Measurements from ENCODE around the gene PCDHGA3.
"Not testable (repeated sequence)": the region's sequence is repeated elsewhere in the genome, so short reads cannot be mapped to it uniquely, and the experiment has no call there.

PCDHGA3 gene

GRCh38 chr5:141375444-141376155, 32.0 kb downstream of the PCDHGA3 start:
- H3K9ac ChIP-seq (ENCODE audit: low read length in 5 of 5); H3K36me3 ChIP-seq (ENCODE audit: control insufficient read depth in 5 of 5, insufficient read depth in 5 of 5, low read length in 5 of 5); H3K4me1 ChIP-seq (ENCODE audit: control insufficient read depth in 5 of 5, insufficient read depth in 5 of 5, low read length in 5 of 5); H3K27ac ChIP-seq (ENCODE audit: low read depth, low read length): not testable (repeated sequence)
- Histone ChIP-seq H3K27me3 (ENCODE audit: control insufficient read depth in 5 of 5, insufficient read depth in 4 of 5, low read length in 5 of 5) (peaks cover 0 to 11% (median 9%) of the 10 kb centered on the region in 5 donors), H3K4me3 (ENCODE audit: low read depth in 1 of 5, low read length in 5 of 5) (peak overlapping the region; percentile 29 to 59 (median 49)), H3K9me3 (ENCODE audit: control insufficient read depth in 5 of 5, low read length in 5 of 5) (peaks cover 52 to 73% (median 70%) of the 10 kb centered on the region in 5 donors)

- Histone ChIP-seq H3K36me3 (ENCODE audit: control insufficient read depth in 5 of 5, insufficient read depth in 5 of 5, low read length in 5 of 5) (no peaks in the 10 kb centered on the region), H3K4me3 (ENCODE audit: low read depth in 1 of 5, low read length in 5 of 5) (peak within 1 kb of the TSS; percentile 51 to 78 (median 64)), H3K9ac (ENCODE audit: low read length in 5 of 5) (no peak within 1 kb of the TSS), H3K9me3 (ENCODE audit: control insufficient read depth in 5 of 5, low read length in 5 of 5) (peaks cover 33 to 71% (median 64%) of the 10 kb centered on the region in 5 donors), H3K27me3 (ENCODE audit: control insufficient read depth in 5 of 5, insufficient read depth in 4 of 5, low read length in 5 of 5) (peaks cover 0 to 11% (median 0%) of the 10 kb centered on the region in 5 donors), H3K27ac (ENCODE audit: low read depth, low read length) (no peak within 1 kb of the TSS), H3K4me1 (ENCODE audit: control insufficient read depth in 5 of 5, insufficient read depth in 5 of 5, low read length in 5 of 5) (peaks cover 0 to 4% (median 0%) of the 10 kb centered on the region in 5 donors)
These were observed 39.1 kb downstream of the PCDHGA3 start, which contains the start of gene PCDHGA7 for GRCh38 chr5:141382469-141383294. Gene PCDHGA7, plus strand, starts transcription at chr5:141382742. Its CDS starts 158 bp downstream, at chr5:141382900.

DNA sequence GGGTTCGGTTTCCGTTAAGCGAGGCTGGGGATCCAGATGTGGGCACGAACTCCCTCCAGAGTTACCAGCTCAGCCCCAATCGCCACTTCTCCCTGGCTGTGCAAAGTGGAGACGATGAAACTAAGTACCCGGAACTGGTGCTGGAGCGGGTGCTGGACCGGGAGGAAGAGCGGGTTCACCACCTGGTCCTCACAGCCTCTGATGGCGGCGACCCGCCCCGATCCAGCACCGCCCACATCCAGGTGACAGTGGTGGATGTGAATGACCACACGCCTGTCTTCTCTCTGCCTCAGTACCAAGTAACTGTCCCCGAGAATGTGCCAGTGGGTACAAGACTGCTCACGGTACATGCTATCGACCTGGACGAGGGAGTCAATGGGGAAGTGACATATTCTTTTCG, 39.7 kb downstream of the PCDHGA3 start:
- Histone ChIP-seq H3K4me3 (ENCODE audit: low read depth in 1 of 5, low read length in 5 of 5) (peak overlapping the region in 4 of 5 donors; percentile 51 to 65 (median 62)), H3K9ac (ENCODE audit: low read length in 5 of 5) (no peak overlapping the region), H3K36me3 (ENCODE audit: control insufficient read depth in 5 of 5, insufficient read depth in 5 of 5, low read length in 5 of 5) (no peaks in the 10 kb centered on the region), H3K9me3 (ENCODE audit: control insufficient read depth in 5 of 5, low read length in 5 of 5) (peaks cover 34 to 69% (median 65%) of the 10 kb centered on the region in 5 donors), H3K4me1 (ENCODE audit: control insufficient read depth in 5 of 5, insufficient read depth in 5 of 5, low read length in 5 of 5) (peaks cover 0 to 4% (median 0%) of the 10 kb centered on the region in 5 donors), H3K27me3 (ENCODE audit: control insufficient read depth in 5 of 5, insufficient read depth in 4 of 5, low read length in 5 of 5) (peaks cover 0 to 11% (median 0%) of the 10 kb centered on the region in 5 donors), H3K27ac (ENCODE audit: low read depth, low read length) (no peak overlapping the region)

DNA sequence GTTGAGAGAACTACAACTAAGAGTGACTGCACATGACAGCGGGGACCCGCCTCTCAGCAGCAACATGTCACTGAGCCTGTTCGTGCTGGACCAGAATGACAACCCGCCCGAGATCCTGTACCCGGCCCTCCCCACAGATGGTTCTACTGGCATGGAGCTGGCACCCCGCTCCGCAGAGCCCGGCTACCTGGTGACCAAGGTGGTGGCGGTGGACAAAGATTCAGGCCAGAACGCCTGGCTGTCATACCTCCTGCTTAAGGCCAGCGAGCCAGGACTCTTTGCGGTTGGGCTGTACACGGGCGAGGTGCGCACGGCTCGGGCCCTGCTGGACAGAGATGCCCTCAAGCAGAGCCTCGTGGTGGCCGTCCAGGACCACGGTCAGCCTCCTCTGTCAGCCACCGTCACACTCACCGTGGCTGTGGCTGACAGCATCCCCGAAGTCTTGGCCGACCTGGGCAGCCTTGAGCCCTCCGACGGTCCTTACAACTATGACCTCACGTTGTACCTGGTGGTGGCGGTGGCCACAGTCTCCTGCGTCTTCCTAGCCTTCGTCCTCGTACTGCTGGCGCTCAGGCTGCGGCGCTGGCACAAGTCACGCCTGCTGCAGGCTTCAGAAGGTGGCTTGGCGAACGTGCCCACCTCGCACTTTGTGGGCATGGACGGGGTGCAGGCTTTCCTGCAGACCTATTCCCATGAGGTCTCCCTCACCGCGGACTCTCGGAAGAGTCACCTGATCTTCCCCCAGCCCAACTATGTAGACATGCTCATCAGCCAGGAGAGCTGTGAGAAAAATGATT, 41.0 kb downstream of the PCDHGA3 start:
- Histone ChIP-seq H3K36me3 (ENCODE audit: control insufficient read depth in 5 of 5, insufficient read depth in 5 of 5, low read length in 5 of 5) (no peaks in the 10 kb centered on the region), H3K9ac (ENCODE audit: low read length in 5 of 5) (no peak overlapping the region), H3K27ac (ENCODE audit: low read depth, low read length) (no peak overlapping the region), H3K4me1 (ENCODE audit: control insufficient read depth in 5 of 5, insufficient read depth in 5 of 5, low read length in 5 of 5) (peaks cover 0 to 4% (median 0%) of the 10 kb centered on the region in 5 donors), H3K9me3 (ENCODE audit: control insufficient read depth in 5 of 5, low read length in 5 of 5) (peaks cover 35 to 78% (median 74%) of the 10 kb centered on the region in 5 donors), H3K4me3 (ENCODE audit: low read depth in 1 of 5, low read length in 5 of 5) (peak overlapping the region in 4 of 5 donors; percentile 23 to 64 (median 42)), H3K27me3 (ENCODE audit: control insufficient read depth in 5 of 5, insufficient read depth in 4 of 5, low read length in 5 of 5) (peaks cover 0 to 11% (median 0%) of the 10 kb centered on the region in 5 donors)

DNA sequence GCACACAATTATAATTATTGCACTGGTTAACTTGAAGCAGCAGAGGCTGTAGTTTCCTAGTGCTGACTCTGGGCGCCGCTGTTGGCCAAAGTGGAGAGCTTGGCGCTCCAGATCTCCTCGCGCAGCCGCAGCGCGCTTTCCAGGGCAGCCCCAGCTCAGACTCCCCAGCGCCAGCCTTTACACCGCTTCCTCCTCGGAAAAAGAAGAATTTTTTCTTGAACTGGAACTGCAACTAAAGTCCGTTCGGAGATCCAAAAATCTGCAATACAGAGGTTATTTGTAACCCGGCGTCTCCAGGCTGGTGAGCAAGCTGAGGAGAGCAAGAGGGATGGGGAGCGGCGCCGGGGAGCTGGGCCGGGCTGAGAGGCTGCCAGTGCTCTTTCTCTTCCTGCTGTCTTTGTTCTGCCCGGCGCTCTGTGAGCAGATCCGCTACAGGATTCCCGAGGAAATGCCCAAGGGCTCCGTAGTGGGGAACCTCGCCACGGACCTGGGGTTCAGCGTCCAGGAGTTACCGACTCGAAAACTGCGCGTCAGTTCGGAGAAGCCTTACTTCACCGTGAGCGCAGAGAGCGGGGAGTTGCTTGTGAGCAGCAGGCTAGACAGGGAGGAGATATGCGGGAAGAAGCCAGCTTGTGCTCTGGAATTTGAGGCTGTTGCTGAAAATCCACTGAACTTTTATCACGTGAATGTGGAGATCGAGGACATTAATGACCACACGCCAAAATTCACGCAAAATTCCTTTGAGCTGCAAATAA, 44.1 kb downstream of the PCDHGA3 start, which contains the start of gene PCDHGB4:
Gene PCDHGB4 (plus strand): TSS at position 142 of the 755 bp plus-strand sequence. CDS start 187 bp downstream, at position 329.
- Histone ChIP-seq H3K4me3 (ENCODE audit: low read depth in 1 of 5, low read length in 5 of 5) (peak within 1 kb of the TSS; percentile 0 to 52 (median 50)), H3K9me3 (ENCODE audit: control insufficient read depth in 5 of 5, low read length in 5 of 5) (peaks cover 34 to 88% (median 69%) of the 10 kb centered on the region in 5 donors)

DNA sequence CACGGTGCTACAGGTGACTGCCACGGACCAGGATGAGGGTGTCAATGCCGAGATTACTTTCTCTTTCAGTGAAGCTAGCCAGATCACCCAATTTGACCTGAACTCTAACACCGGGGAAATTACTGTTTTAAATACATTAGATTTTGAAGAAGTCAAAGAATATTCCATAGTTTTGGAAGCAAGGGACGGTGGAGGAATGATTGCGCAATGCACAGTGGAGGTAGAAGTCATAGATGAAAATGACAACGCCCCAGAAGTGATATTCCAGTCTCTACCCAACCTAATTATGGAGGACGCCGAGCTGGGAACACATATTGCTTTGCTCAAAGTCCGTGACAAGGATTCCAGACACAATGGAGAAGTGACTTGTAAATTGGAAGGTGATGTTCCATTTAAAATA, 45.0 kb downstream of the PCDHGA3 start:
- H3K27ac ChIP-seq (ENCODE audit: low read depth, low read length): no peak overlapping the region
- H3K9me3 ChIP-seq (ENCODE audit: control insufficient read depth in 5 of 5, low read length in 5 of 5): peaks cover 31 to 88% (median 68%) of the 10 kb centered on the region in 5 donors
- no peak overlapping the region for H3K9ac ChIP-seq (ENCODE audit: low read length in 5 of 5)
- no peaks in the 10 kb centered on the region for H3K4me1 ChIP-seq (ENCODE audit: control insufficient read depth in 5 of 5, insufficient read depth in 5 of 5, low read length in 5 of 5)
- H3K36me3 ChIP-seq (ENCODE audit: control insufficient read depth in 5 of 5, insufficient read depth in 5 of 5, low read length in 5 of 5): no peaks in the 10 kb centered on the region
- H3K4me3 ChIP-seq (ENCODE audit: low read depth in 1 of 5, low read length in 5 of 5): peak overlapping the region in 4 of 5 donors; percentile 29 to 52 (median 49)
- H3K27me3 ChIP-seq (ENCODE audit: control insufficient read depth in 5 of 5, insufficient read depth in 4 of 5, low read length in 5 of 5): peaks cover 0 to 14% (median 0%) of the 10 kb centered on the region in 5 donors

More for the DNA sequence above, 44.1 kb downstream of the PCDHGA3 start, which contains the start of gene PCDHGB4:
- H3K4me1 ChIP-seq (ENCODE audit: control insufficient read depth in 5 of 5, insufficient read depth in 5 of 5, low read length in 5 of 5); H3K27ac ChIP-seq (ENCODE audit: low read depth, low read length); H3K36me3 ChIP-seq (ENCODE audit: control insufficient read depth in 5 of 5, insufficient read depth in 5 of 5, low read length in 5 of 5); H3K9ac ChIP-seq (ENCODE audit: low read length in 5 of 5): not testable (repeated sequence)
- peaks cover 0 to 14% (median 0%) of the 10 kb centered on the region in 5 donors for H3K27me3 ChIP-seq (ENCODE audit: control insufficient read depth in 5 of 5, insufficient read depth in 4 of 5, low read length in 5 of 5)

- H3K9me3 ChIP-seq (ENCODE audit: control insufficient read depth in 5 of 5, low read length in 5 of 5): peaks cover 32 to 88% (median 71%) of the 10 kb centered on the region in 5 donors
- H3K36me3 ChIP-seq (ENCODE audit: control insufficient read depth in 5 of 5, insufficient read depth in 5 of 5, low read length in 5 of 5): no peaks in the 10 kb centered on the region
- no peaks in the 10 kb centered on the region for H3K4me1 ChIP-seq (ENCODE audit: control insufficient read depth in 5 of 5, insufficient read depth in 5 of 5, low read length in 5 of 5)
- H3K4me3 ChIP-seq (ENCODE audit: low read depth in 1 of 5, low read length in 5 of 5): peak overlapping the region; percentile 41 to 52 (median 50)
- peaks cover 0 to 13% (median 0%) of the 10 kb centered on the region in 5 donors for H3K27me3 ChIP-seq (ENCODE audit: control insufficient read depth in 5 of 5, insufficient read depth in 4 of 5, low read length in 5 of 5)
- H3K27ac ChIP-seq (ENCODE audit: low read depth, low read length): no peak overlapping the region
- H3K9ac ChIP-seq (ENCODE audit: low read length in 5 of 5): no peak overlapping the region
These were observed 45.8 kb downstream of the PCDHGA3 start for GRCh38 chr5:141389153-141390042.

DNA sequence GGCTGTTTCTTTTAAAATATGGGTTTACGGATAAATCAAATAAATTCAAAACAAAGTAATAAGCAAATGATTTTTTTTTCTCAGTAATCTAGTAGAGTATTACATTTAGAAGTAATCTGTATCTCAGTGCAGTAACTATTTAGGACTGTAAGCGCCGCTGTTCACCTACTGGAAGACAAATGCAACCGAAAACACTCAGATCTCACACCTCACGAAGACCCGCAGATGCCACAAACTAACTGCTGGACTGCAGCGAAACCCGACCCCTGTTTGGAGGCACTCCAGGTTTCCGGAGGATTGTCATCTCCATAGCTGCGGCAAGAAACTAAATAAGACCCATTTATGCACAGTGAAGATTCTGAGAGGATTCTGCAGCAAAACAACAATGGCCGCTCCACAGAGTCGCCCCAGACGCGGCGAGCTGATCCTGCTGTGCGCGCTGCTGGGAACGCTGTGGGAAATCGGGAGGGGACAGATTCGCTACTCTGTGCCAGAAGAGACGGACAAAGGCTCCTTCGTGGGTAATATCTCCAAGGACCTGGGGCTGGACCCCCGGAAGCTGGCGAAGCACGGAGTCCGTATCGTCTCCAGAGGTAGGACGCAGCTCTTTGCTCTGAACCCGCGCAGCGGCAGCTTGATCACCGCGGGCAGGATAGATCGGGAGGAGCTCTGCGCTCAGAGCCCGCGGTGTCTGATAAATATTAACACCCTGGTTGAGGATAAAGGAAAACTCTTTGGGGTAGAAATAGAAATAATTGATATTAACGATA, 49.0 kb downstream of the PCDHGA3 start, which contains the start of gene PCDHGA8:
Gene PCDHGA8 (plus strand): TSS at position 205 of the 770 bp plus-strand sequence. CDS start 181 bp downstream, at position 386.
- Histone ChIP-seq H3K27me3 (ENCODE audit: control insufficient read depth in 5 of 5, insufficient read depth in 4 of 5, low read length in 5 of 5) (peaks cover 0 to 10% (median 4%) of the 10 kb centered on the region in 5 donors), H3K4me1 (ENCODE audit: control insufficient read depth in 5 of 5, insufficient read depth in 5 of 5, low read length in 5 of 5) (no peaks in the 10 kb centered on the region), H3K36me3 (ENCODE audit: control insufficient read depth in 5 of 5, insufficient read depth in 5 of 5, low read length in 5 of 5) (no peaks in the 10 kb centered on the region), H3K9me3 (ENCODE audit: control insufficient read depth in 5 of 5, low read length in 5 of 5) (peaks cover 32 to 75% (median 57%) of the 10 kb centered on the region in 5 donors), H3K27ac (ENCODE audit: low read depth, low read length) (no peak within 1 kb of the TSS), H3K9ac (ENCODE audit: low read length in 5 of 5) (no peak within 1 kb of the TSS), H3K4me3 (ENCODE audit: low read depth in 1 of 5, low read length in 5 of 5) (peak within 1 kb of the TSS in 4 of 5 donors; percentile 17 to 52 (median 22))

Measured in subcutaneous abdominal adipose tissue (tissue), 5 donors.